ENCODE measurements around the gene AUTS2. TPM values are rescaled to one million over a fixed set of nuclear protein-coding genes. Genes with fewer than 3 reads are reported as not detected.

The AUTS2 gene
- total RNA-seq, 1 experiment from 2014 or later: 42.1 TPM

GRCh38 chr7:70031245-70031644, 433.0 kb downstream of the AUTS2 start:
- intact Hi-C loops (cut with micrococcal nuclease; ENCODE audit: unreplicated experiment): no loop called here
- no peaks in the 10 kb centered on the region for H3K9me3 ChIP-seq (ENCODE audit: low read depth, low read length, poor library complexity, severe bottlenecking)
- H3K4me1 ChIP-seq (ENCODE audit: insufficient read depth, low read length, poor library complexity, severe bottlenecking): peaks cover 23% of the 10 kb centered on the region
- DNase-seq (ENCODE audit: low spot score): no peak
- TF ChIP-seq, protein P1, sequence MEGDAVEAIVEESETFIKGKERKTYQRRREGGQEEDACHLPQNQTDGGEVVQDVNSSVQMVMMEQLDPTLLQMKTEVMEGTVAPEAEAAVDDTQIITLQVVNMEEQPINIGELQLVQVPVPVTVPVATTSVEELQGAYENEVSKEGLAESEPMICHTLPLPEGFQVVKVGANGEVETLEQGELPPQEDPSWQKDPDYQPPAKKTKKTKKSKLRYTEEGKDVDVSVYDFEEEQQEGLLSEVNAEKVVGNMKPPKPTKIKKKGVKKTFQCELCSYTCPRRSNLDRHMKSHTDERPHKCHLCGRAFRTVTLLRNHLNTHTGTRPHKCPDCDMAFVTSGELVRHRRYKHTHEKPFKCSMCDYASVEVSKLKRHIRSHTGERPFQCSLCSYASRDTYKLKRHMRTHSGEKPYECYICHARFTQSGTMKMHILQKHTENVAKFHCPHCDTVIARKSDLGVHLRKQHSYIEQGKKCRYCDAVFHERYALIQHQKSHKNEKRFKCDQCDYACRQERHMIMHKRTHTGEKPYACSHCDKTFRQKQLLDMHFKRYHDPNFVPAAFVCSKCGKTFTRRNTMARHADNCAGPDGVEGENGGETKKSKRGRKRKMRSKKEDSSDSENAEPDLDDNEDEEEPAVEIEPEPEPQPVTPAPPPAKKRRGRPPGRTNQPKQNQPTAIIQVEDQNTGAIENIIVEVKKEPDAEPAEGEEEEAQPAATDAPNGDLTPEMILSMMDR (conservative IDR thresholded peaks at IDR 0.05; ENCODE audit: low read depth, low read length): no peak
- TF ChIP-seq EZH2 (IDR thresholded peaks at IDR 0.05; ENCODE audit: borderline replicate concordance, low read depth, low read length, poor library complexity, severe bottlenecking): no peak
- no peaks in the 10 kb centered on the region for H3K36me3 ChIP-seq (ENCODE audit: insufficient read depth, low read length, poor library complexity, severe bottlenecking)
- BruUV-seq (replicated peaks): no TSS peak
- no peak overlapping the region for H3K4me3 ChIP-seq (ENCODE audit: low read depth, low read length, poor library complexity, severe bottlenecking)
- ChIA-PET CTCF (interaction anchor here (0.5 kb wide), 1 partner anchor 1453 kb away, joined by 13 read pairs; no protein-coding TSS in a partner anchor), POLR2A (ENCODE audit: low non-redundant PET) (no interaction called here)
- H3K27ac ChIP-seq (ENCODE audit: low read depth, low read length, poor library complexity, severe bottlenecking): no peak overlapping the region
- H3K27me3 ChIP-seq (replicated peaks; ENCODE audit: insufficient read depth, low read depth, low read length, poor library complexity): no peaks in the 10 kb centered on the region

DNA sequence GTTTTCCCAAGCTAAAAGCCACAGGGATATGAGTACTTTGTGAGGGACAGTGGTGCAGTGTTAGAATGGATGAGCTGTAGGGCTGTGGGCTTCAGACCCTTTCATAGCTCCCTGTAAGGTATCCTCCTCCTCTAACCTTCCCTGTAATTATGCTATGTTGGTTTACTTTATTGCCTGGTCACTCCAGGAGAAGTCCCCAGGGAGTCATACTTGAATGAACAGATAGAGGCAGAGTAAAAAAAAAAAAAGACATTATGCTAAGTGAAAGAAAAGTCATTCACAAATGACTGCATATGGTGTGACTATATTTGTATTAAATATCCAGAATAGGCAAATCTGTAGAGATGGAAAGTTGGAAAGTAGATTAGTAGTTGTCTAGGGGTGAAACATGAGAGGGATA, 434.4 kb downstream of the AUTS2 start:
- BruUV-seq (replicated peaks): no TSS peak
- intact Hi-C loops (cut with micrococcal nuclease; ENCODE audit: unreplicated experiment): no loop called here
- DNase-seq (ENCODE audit: low spot score): no peak
- TF ChIP-seq, protein P1 (conservative IDR thresholded peaks at IDR 0.05; ENCODE audit: low read depth, low read length): no peak
- TF ChIP-seq EZH2 (IDR thresholded peaks at IDR 0.05; ENCODE audit: borderline replicate concordance, low read depth, low read length, poor library complexity, severe bottlenecking): no peak
- POLR2A ChIA-PET (ENCODE audit: low non-redundant PET): no interaction called here
- Histone ChIP-seq H3K9me3 (ENCODE audit: low read depth, low read length, poor library complexity, severe bottlenecking) (no peaks in the 10 kb centered on the region), H3K36me3 (ENCODE audit: insufficient read depth, low read length, poor library complexity, severe bottlenecking) (no peaks in the 10 kb centered on the region), H3K27me3 (replicated peaks; ENCODE audit: insufficient read depth, low read depth, low read length, poor library complexity) (no peaks in the 10 kb centered on the region), H3K4me3 (ENCODE audit: low read depth, low read length, poor library complexity, severe bottlenecking) (no peak overlapping the region), H3K27ac (ENCODE audit: low read depth, low read length, poor library complexity, severe bottlenecking) (no peak overlapping the region), H3K4me1 (ENCODE audit: insufficient read depth, low read length, poor library complexity, severe bottlenecking) (peaks cover 23% of the 10 kb centered on the region)
- CTCF ChIA-PET: no interaction called here

GRCh38 chr7:70033226-70033625, 435.0 kb downstream of the AUTS2 start:
- intact Hi-C loops (cut with micrococcal nuclease; ENCODE audit: unreplicated experiment): no loop called here
- ChIA-PET CTCF (no interaction called here), POLR2A (ENCODE audit: low non-redundant PET) (no interaction called here)
- H3K9me3 ChIP-seq (ENCODE audit: low read depth, low read length, poor library complexity, severe bottlenecking): no peaks in the 10 kb centered on the region
- H3K27me3 ChIP-seq (replicated peaks; ENCODE audit: insufficient read depth, low read depth, low read length, poor library complexity): no peaks in the 10 kb centered on the region
- H3K4me1 ChIP-seq (ENCODE audit: insufficient read depth, low read length, poor library complexity, severe bottlenecking): peaks cover 23% of the 10 kb centered on the region
- no peak overlapping the region for H3K4me3 ChIP-seq (ENCODE audit: low read depth, low read length, poor library complexity, severe bottlenecking)
- no peaks in the 10 kb centered on the region for H3K36me3 ChIP-seq (ENCODE audit: insufficient read depth, low read length, poor library complexity, severe bottlenecking)
- DNase-seq (ENCODE audit: low spot score): no peak
- H3K27ac ChIP-seq (ENCODE audit: low read depth, low read length, poor library complexity, severe bottlenecking): no peak overlapping the region
- no TSS peak for BruUV-seq (replicated peaks)
- TF ChIP-seq EZH2 (IDR thresholded peaks at IDR 0.05; ENCODE audit: borderline replicate concordance, low read depth, low read length, poor library complexity, severe bottlenecking): no peak
- TF ChIP-seq, protein P1 (conservative IDR thresholded peaks at IDR 0.05; ENCODE audit: low read depth, low read length): no peak

Data from A673 (cell line).